Stimulated activated CD4-positive, alpha-beta T cell treated with anti-CD3 and anti-CD28 coated beads, TNF-alpha, amount 100 ng/mL, for 24 hours (primary cell): ENCODE data around the gene ADCY2.

Experiments used
- DNase-seq, 3 experiments: peaks; one replicate each; pipeline ENCODE4 v3.0.0-alpha.2; 2020; ENCODE audit warnings: low read depth in 3 of 3

ADCY2 gene

DNA sequence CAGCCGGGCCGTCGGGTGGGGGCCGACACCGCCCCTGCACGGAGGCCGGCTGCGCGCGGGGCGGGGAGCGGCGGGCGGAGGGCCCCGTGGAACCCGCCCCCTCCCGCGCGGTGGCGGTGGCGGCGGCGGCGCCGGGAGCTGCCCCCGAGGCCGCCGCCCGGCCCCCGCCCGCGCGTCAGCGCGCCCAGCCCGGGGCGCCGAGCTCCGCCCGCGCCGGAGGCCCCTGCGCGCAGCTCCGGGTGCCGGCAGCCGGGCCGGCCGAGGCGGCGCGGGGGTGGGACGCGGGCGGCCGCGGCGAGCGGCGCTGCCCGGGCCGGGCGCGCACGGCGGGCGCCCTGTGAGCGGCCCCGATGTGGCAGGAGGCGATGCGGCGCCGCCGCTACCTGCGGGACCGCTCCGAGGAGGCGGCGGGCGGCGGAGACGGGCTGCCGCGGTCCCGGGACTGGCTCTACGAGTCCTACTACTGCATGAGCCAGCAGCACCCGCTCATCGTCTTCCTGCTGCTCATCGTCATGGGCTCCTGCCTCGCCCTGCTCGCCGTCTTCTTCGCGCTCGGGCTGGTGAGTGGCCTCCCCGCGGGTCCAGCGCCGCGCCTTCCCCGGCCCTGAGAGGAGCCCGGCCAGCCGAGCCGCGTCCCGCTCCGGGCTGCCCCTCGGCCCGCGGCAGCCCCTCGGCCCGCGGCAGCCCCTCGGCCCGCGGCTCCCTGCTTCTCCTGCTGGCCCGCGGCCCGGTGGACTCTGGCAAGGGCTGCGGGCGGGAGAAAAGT, at the start of gene ADCY2:
ADCY2 (plus strand) TSS at position 192 of the 766 bp plus-strand sequence; CDS start at position 351, 159 bp downstream.
- no peak for DNase-seq

DNA sequence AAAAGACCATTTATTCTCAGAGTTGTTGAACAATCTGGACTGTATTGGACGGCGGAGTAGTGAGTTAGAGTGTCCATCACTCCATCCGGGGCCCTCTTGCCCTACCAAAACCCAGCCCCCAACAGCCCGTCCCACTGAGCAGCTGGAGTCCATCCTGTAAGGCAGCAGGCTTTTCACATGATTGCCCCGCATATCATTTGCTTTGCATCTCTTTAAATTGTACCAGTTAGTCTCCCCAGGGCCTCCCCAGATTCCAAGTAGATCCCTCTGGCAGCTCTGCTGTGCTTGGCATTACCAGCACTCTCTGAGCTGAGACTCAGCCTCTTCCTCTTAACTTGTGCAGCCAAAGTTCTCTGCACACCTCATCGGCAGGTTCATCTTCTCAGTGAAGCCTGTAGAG, 48.6 kb upstream of the ADCY2 start:
- DNase-seq = no peak

DNA sequence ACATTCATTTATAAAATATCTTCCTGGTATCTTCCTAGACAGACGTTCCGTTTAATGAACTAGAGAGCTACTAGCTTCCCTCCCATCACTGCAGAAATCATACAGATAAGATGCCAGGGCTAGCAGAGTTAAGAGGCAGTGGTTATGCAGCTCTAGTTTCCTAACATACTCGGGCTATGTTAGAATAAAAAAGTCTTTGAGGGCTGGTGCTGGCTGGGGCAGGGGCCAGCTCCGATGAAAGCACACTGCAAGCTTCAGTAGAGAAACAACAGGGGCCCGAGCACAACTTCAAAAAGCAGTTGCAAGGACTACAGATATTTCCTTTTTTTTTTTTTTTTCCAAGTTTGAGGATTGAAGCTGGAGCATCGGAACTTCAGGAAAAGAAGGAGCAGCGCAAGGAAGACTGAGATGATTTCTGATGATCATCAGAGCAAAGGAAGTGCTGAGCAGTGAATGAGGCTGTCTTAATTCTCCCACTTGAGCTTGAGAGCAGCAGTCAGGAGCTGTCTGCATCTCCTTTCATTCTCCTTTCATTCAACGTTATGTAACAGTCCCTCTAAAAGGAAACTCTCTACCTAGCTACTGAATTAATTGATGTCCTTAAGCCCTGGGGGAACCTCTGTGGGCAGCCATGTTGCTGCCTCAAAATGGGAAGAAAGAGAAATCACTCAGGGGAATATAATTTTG, 47.6 kb upstream of the ADCY2 start:
- no peak for DNase-seq

DNA sequence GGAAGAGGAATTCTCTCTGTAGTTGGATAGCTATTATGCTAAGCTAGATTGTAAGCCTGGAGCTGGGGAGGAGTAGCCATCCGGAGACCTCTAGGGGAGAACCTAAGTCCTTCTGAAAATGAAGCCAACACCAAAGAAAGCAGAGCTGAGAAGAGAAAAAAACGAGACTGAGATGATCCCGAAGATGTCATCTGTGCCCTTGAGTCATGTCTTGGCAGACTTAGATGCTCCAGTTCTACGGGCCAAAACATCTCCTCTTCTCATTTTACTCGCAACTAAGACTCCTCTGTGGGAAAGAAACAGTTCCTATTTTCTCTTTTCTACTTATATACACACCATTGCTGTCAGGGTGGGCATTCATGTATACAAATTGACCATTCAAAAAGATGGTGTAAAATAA, 34.3 kb upstream of the ADCY2 start:
- no peak for DNase-seq

DNA sequence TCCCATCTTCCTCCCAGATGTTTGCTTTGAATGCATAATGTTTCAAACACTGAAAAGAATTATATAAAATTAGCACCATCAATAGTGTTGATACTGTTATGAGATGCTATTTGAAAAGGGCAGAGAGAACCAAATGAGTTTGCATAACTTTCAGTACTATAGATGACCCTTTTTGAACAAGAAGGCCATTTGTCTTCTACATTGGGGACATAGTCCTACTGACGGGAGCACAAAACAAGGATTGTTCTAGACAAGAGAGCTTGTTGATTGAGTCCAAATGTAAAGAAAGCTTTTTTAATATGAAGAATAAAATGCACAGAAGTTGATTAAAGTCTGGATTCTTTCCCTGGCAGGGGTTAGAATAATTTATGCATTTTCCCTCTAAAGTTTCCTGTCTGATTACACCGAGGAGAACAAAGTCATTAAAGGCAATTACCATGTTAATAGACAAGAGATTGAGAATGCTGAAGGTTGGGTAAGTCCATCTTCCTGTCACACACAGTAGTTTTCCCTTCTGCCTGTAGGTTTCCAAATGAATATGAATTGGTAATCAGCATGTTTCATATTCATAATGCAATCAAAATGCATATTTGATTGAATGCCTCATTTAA, 32.8 kb upstream of the ADCY2 start:
- DNase-seq = no peak

DNA sequence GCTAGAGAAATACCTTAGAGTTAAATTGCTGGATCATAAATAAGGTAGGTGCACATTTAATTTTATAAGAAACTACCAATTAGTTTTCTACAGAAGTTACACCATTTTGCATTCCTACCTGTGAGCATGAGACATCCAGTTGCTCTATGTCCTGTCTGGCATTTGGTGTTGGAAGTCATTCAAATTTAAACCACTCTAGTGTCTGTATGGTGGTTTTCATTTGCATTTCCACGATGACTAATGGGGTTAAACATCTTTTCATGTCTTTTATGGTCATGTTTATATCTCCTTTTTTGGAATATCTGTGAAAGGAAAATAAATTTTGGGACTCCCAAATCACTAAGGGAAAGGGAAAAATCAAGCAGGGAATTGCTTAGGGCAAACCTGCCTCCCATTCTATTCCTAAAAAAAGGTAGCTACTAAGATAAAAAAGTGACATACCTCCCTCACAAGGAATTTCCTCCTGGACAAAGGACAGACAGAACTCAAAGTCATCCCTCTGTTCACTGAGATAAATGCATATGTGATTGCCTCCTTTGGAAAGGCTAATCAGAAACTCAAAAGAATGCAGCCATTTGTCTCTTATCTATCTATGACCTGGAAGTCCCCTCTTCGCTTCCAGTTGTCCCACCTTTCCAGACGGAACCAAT, 31.6 kb upstream of the ADCY2 start:
- DNase-seq = no peak

DNA sequence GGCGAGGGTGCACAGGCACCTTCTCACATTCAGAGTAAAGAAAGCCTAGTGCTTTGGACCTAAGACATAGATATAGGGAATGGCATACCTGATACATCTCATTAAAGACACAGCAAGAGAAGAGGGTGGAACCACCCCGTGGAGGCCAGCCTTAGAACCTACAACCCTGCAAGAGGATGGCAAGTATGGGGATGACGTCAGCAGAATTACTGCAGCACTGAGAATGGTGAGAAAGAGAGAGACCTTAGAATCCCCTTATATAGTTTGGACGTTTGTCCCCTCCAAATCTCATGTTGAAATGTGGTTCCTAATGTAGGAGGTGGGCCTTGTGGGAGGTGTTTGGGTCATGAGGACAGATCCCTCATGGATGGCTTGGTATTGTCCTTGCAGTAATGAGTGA, 28.2 kb upstream of the ADCY2 start:
- no peak for DNase-seq

DNA sequence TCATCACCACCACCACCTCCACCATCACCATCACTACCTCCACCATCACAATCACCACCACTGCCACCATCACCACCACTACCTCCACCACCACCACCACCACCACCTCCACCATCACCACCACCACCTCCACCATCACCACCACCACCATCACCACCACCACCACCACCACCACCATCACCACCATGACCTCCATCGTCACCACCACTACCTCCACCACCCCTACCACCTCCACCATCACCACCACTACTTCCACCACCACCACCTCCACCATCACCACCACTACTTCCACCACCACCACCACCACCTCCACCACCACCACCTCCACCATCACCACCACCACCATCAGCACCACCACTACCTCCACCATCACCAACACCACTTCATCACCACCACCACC, 23.5 kb upstream of the ADCY2 start:
- DNase-seq = no peak

DNA sequence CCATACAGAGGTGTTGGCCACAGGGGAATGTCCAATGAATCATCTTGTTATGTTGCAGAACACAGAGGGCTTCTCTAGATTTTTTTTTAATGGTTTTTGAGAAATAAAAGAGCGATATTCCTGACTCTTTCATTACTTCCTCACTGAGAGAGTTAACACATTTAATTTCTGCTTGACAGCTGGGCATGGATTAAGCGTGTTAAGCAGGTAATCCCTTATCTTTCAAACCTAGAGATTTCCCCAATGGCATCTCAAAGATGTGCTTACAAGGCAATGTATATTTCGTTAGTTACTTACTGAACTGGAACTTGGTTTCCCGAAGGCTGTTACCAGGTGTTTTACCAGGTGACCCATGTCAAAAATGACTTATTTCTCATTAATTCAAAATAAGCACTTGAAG, 21.8 kb upstream of the ADCY2 start:
- DNase-seq = no peak

DNA sequence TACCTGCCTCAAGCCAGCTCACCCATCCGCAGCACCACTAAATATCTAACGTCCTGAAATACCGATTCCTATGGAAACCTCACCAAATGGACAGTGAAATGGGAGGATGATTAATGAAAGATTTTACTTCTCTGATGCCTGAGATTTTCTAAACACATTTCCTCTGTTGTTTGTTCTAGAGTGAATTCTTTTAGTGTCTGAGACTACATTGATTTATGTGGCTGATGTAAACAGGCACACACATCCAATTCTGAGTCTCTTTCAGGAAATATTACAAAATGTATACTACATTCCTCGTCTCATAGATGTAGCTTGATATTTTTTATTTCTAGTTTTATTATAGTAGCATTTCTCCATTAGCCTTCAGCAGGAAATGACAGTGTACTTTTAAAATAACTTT, 20.5 kb upstream of the ADCY2 start:
- no peak for DNase-seq

DNA sequence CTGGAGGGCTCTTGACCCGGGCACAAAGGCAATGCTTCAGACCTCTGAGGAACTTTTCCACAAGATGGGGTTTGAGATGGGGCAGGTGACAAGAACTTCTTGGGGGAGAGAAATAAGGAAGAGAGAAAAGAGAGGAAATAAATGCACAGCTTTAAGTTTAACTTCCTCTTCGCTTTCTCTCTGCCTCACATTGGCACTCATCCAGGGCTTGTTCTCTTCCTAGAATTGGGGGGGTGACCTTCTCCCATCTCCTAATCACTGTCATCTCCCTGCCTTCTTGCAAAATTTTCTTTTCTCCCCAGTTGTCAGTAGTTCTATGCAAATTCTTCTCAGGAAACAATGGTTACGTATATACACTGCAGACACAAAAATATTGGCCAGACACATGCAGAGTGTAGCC, 19.1 kb upstream of the ADCY2 start:
- DNase-seq = no peak

DNA sequence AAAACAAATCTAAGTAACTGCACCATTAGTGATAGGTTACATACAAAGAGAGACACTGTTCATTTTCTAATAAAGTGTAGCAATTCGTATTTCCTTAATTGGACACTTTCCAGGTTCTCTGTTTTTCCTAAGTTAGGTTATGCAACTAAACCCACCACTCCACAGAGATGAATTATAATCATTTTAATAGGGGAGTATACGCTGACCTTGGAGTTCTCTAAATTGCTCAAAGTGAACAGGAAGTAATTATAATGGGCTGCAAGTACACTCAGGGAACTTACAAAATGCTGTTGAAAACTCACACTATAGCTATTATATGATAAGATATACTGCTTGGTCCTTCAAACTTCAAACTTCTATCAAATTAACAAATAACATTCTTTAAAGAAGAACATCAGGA, 18.2 kb upstream of the ADCY2 start:
- DNase-seq = no peak

DNA sequence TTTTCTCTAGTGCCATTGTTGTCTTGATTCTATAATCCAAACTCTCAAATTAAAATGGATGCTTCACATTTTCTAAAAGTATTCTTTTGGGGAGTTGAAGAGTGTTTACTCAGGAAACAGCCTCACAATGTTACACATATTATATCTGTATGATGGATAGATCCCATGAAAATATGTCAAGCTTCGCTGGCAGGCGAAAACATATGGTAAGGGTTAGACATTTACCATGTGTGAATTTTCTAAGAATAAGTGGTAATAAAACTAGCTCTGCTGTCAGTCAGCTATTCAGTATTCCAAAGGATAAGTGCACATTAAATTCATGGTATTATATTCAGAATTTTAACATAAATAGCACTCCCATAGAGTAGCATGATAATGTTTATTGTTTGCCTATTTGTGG, 13.3 kb upstream of the ADCY2 start:
- no peak for DNase-seq

DNA sequence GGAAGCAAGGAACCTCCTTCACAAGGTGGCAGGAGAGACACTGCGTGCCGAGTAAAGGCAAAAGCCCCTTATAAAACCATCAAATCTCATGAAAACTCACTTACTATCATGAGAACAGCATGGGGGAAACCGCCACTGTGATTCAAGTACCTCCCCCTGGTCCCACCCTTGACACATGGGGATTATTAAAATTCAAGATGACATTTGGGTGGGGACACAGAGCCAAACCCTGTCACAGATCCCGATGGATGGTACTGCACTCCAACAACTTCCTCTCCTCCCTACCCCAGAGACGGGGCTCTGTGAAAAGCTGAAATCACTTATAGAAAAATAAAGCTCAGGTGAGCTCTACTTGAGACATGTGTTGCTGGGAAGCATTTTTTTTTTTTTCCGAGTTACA, 10.3 kb upstream of the ADCY2 start:
- no peak for DNase-seq

DNA sequence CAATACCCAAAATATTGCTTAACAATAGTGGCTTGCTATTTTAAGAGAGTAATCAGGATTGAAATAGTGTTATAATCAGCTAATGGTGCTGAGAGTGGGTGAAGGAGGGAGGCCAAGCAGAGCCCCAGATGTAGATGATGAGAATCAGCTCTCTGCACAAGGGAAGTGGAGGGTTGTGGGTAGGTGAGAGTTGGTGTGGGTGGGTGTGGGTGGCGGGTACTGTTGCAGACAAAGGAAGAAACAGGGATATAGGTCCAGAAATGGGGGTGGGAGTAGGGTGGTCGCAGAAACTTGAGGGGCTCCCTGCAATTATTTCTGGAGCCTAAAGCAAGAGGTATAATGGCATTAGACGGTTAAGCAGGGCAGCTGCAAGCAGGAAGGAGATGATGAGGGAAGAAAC, 7.4 kb upstream of the ADCY2 start:
- no peak for DNase-seq

DNA sequence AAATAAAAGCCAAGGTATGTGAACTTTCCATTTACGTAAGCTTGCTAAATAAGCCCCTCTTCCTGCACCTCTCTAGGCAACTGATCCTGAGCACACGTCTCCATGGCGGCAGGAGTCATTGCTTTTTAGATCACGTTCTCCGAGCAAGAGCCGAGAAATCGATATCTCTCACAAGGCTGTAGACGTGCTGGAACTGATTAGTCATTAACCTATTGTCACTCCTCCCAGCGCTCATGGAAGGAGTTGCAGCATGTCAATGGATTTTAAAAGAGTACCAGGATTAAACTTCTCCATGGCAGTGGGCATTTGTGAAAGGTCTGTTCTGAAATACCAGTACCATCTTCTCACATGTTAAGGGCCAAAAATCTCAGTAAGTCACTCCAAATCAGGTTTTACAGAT, 4.7 kb upstream of the ADCY2 start:
- no peak for DNase-seq

DNA sequence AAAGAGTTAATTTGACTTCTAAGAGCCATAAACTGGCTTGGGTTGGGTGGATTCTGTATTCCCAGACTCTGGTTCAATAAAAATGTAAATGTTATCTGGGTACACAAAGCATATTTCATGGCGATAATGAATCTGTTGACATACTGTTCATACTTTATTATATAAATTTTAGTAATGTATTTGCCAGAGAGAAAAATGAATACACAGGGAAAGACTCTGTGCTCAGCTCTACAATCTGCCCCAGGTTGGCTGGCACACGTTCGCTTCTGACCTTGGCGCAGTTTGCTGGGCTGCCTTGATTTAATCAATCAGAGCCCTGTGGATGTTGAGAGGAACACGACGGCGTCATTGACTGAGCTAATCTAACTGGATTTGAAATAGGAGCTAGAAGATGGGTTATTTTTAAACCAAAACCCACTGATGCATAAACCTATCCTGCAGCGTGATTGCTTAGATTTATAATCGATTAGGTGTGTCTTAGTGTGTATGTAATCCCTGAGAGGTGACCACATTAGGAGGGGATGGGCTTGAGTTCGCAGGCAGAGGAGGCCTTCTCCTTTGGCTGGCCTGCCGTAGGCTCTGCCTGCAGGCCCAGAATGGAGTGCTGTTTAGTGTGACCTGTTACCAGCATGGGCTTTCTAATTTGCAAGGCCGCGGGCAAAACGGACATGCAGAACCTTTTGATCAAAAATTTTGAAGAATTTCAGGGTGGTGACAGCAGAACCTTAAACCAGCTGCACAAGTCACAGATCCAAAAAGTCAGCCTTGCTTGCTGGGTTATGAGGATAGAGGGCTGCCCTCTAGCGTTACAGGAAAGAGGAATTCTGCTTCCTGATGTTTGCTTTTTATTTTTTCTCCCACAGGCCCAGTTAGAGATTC, 3.9 kb upstream of the ADCY2 start:
- no peak for DNase-seq

DNA sequence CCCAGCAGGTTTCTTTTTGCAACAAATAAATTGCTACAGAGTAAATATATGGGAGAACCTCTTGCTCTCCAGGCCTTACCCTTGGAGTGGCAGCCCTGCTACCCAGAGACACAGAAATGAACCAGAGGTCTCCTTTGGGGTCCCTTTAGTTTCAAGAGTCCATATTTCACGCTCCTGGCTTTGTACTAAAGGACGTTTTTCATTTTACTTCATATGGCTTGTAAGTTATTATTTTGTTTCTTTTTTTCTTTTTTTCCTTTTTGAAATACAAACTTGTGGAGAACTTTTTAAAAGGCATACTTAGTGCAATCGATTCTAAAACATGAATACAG, 3.3 kb upstream of the ADCY2 start:
- DNase-seq = no peak

DNA sequence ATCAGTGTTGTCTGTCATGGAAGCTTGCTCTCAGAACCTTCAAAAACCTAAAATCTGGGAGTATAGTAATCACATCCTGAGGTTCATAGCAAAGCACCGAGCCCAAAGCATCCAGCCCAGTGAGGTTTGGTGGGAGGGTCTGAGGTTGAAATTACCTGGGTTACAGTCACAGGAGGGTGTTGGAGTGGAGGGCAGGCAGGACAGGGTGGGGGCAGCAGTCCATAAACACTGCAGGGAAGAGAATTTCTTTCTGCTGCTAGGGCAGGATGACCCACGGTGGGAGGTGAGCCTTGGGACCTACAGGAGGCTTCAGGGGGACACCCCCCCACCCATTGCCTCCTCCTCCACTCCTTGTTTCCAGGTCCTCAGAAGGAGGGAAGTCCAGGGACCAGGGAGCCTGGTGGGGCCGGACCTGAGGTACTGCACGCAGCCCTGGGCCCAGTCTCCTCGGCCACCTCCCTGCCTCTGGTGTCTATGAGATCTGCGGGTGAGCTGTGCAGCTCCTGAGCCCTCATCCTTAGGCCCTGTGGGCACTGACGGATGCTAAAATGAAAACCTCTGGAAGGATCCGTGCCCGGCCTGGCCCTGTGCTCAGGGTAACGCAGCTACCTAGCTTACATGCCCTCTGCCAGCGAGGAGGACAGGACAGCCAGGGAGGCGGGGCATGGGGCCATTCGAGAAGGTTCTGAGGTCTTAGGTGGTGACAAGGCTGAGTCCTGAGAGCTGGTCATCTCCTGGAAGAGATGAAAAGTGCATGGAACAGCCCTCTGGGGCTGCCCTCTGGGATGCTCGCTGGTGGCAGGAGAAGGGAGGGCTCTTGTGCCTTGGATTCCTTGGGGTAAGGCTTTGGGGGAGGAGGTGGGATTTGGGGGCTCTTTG, 1.8 kb upstream of the ADCY2 start:
- DNase-seq = no peak

DNA sequence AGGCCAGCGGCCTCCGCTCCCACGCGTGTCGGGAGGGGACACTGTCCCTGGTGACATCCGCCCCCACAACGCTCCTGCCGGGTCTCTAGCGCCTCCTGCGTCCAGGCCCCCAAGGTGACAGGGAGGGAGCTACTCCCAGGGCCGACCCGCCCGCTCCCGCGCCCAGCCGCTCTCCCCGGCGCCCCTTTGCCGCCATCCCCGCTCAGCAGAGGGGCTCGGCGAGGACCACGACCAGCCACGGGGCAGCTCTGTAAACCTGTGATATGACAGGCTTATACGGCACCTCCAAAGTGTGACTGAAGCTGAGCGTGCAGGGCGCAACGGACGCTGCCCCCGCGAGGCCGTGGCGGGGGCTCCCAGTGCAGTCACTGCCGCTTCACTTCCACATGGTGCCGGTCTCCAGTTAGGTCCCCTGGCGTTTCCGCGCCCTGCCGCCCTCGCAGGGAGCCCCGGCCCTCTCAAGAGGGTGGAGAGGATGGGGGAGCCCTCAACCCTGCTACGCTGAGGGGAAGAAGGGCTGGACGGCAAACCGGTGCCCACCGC, 978 bp upstream of the ADCY2 start:
- no peak for DNase-seq
